CD4-positive, alpha-beta T cell treated with Interleukin-2 at 100 ng/mL for 4 hours (primary cell): ENCODE results near the gene CTNNA2.

Experiments used
- DNase-seq: peaks from one replicate; pipeline ENCODE4 v3.0.0-alpha.2; 2020; ENCODE audit warnings: low spot score

CTNNA2 gene

GRCh38 chr2:80496346-80496745 lies 983.5 kb downstream of the CTNNA2 start:
- DNase-seq = no peak

GRCh38 chr2:80496775-80497174 lies 983.9 kb downstream of the CTNNA2 start:
- no peak for DNase-seq

DNA sequence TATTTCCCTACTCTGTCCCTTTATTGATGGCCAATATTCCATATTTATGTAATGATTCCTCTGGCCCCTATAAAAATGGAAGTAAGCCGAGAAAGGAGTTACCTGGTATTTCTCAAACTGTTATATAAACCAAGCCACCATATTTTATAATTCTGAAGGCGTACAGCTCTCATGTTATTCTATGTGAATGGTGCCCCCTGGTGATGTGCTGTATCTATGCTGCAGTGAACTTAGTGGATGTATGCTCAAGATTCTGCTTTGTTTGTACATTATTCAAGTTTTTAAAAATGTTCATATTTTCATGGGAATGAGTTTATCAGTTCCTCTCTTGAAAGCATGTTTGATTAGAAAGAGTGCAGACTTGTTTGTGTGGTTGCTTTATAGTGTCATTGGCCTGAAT lies 986.2 kb downstream of the CTNNA2 start:
- no peak for DNase-seq

- DNase-seq = no peak
Observed at GRCh38 chr2:80501874-80502624, 989.2 kb downstream of the CTNNA2 start.

DNA sequence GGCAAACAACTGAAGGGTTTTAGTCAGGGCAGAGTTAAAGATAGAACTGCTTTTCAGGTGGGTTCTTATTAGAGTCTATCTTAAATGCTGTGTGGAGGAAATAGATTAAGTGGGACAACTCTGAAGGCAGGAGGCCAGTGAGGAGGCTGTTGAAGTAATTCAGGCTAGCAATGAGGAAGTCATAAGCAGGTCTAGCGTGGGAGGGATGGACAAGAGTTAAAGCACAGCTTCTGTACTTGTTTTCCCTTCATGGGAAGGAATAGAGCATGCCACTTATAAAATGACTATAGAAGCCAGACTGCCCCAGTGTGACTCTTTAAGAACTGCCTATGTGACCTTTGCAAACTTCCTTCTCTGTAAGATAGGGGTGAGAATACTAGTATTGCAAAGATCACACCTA lies 993.7 kb downstream of the CTNNA2 start:
- DNase-seq = no peak

GRCh38 chr2:80510716-80511115 lies 997.9 kb downstream of the CTNNA2 start:
- DNase-seq = no peak

DNA sequence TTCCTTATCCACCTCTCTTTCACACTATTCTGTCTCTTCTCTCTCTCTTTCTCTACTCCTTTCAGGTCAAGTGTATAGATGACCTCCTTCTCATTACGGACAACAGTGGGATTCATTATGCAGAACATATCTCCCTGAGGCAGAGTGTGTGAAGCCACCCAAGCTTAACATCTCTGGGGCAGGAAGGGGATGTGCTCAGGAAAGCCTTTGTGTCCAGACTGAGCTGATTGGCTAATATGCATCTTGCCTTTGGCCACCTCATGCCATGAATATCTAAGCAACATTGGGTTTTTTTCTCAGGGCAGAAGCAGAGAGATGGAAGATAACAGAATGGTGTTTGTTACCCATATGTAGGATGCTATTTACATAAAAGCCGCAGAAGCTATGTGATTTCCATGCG lies 1003.1 kb downstream of the CTNNA2 start:
- DNase-seq = no peak

GRCh38 chr2:80517316-80517715 lies 1004.5 kb downstream of the CTNNA2 start:
- no peak for DNase-seq

DNA sequence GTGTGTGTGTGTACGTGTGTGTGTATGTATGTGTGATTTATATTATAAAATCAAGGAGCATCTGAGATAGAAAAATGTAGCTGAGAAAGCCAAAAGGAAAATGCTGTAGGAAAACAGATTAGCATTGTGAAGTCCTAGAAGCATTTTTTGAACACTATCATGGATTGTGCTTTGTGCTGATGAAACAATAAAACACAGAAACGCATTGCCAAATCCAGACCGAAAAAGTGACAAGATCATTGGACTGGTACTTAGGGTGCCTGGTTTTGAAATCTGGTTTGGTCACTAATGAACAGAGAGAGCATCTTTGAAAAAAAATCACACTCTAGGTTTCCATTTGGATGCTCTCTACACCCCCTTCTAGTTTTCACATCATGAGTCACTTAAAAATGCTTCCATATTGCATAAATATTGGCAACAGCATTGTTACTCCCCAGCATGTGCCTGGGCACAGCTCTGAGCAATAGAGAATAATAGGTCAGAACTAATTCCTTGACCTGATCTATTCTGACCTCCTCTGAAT lies 1006.3 kb downstream of the CTNNA2 start:
- no peak for DNase-seq

DNA sequence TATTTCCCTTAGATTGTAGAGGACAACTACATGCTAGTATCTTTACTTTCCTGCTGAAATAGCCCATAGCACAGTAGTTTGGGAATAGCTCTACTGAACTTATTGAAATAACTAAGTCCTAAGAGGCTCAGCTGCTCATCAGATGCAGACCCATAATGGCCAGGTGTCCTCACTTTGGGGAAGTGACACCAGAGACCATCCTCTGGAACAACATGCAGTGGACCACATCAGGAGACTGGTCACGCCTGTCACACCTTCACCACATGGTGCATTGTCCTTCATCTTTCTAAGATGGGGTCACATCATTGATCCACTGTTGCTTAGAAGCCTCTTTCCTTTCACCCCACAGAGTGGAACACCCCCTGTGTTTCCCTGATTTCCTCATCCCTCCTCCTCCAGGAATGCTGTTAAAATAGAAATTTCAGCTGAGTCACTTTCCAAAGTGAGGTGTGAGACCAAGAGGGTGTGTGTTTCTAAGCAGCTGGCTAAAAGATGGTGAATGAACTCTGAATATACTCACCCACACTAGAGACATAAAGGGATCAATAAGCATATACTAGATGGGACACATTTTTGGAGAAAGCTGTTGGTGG lies 1006.9 kb downstream of the CTNNA2 start:
- DNase-seq = no peak

- DNase-seq = no peak
Observed at GRCh38 chr2:80525152-80525551, 1012.3 kb downstream of the CTNNA2 start.

DNA sequence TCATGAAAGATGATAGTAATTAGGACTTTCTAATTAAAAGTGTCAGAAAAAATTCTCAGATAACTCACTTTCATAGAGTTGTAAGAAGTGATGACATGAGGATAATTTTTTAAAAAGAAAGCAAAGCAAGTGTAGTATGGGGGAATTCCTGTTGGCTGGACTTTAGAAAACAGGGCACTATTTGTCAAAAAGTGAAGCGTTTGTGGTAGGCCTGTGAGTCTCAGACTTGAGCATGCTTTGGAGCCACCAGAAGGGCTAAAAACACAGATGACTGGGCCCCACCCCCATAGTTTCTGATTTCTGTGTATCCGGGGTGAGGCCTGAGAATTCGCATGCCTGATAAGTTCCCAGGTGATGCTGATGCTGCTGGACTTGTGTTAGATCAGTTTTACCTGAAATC lies 1014.3 kb downstream of the CTNNA2 start:
- no peak for DNase-seq

DNA sequence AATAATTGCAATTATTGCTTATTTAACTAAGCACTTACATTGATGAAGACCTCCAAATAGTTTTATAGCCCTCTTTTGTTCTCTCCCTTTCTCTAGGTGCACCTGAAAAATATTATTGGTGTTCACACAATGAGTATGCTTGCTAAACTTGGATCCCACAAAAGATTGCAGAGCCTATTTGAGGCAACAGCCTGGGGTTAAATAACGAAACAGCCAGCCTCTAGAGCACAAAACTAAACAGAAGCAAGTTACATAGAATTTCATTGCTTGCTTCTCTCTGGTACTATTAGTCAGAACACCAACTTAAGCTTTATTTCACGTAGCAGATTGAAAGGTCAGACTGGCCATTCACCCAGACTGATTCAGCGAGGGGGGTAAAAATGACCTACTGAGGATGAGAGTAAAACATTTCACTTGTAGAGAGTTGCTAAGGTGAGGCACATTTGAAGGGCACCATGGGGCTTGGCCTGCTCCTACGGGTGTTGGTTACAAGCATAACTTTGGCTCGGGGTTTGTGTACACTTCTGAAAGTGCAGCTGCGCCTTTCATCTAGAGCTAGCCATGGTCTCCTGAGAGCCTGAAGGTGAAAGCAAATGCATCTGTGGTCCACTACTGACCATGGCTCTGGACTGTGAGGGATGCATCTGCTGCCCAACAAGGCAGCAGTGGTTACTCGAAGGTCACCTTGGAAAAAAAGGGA lies 1016.8 kb downstream of the CTNNA2 start:
- no peak for DNase-seq

DNA sequence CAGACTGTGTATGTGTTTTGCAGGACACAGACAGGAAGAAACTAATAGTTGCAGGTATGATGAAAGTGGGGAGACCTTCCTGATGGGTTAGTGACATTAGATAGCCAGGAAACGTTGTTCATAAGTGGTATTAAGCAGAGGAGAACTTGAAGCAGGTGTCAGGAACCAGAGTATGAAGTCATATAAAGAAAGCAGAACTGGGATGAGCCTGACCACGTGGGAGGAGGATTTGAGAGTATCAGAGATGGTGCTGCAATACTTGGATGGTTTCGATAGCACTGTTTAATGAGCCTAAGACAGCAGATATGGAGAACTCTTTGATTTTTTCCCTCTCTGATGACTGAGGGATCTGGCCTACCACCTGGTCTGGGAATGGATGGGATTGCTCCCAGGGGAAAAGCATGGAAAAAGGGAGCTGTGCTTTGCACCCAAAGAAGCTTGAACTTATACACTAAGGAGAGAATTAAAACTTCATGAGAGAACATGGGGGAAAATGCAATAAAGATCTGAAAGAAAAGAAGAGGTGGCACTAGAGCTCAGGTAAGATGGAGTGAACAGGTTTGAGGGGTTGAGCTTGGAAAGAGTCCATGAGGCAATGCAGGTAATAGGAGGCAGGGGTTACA lies 1017.7 kb downstream of the CTNNA2 start:
- no peak for DNase-seq

DNA sequence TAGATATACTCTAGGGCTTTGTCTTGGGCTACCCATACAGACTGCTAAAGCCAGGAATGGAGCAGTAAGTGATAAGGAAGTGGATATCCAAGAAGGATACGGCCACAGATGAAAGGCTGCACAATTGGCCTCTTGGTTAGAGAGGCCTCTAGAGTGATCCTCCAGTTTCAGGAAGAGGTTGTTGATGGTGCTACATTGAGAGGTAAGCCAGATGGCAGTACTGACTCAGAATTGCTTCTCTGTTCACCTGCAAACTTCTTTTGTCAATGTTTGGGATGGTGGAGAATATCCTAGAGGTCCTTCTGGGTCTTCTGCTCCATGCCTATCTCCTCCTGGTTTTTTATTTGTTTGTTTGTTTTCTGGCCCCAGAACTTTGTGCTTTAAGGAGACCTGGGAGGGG lies 1018.5 kb downstream of the CTNNA2 start:
- DNase-seq = no peak

- DNase-seq = no peak
Observed at GRCh38 chr2:80545420-80546210, 1032.8 kb downstream of the CTNNA2 start.

DNA sequence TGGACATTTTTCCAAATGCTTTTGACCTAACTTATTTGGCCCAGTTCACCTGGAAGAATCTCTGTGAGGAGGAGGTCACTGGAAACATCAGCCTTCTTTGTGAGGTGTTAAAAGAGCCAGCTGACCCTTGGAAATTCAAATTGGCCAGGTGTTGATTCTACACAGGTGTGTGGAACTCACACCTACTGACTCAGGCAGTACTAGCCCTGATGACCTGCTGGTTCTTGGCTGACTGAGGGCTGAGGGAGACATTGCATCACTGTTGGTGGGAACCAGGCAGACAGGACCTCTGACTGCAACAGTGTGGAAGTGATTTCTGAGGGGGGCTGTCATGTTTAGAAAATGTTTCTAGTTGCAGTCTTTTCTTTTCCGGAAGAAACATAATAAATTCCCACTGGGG lies 1033.9 kb downstream of the CTNNA2 start:
- no peak for DNase-seq

GRCh38 chr2:80547344-80547743 lies 1034.5 kb downstream of the CTNNA2 start:
- DNase-seq = no peak

DNA sequence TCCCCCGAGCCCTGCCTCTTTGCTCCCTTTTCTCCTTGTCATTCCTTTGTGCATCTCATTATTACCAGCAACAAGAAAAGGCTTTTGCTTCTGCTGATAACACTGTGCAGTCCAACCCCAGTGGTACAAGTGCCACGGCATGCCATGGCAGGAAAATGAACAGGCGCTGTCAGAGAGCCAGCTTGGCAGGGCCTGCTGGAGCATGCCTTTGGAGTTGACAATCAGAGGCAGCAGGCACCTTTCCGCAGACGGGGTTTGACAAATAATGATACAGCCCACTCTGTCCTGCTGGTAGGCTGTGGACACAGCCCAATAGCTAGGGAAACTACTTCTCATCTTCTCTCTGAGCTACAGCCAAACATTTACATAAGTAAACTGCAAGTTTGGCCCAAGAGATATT lies 1035.6 kb downstream of the CTNNA2 start:
- DNase-seq = no peak

- no peak for DNase-seq
Observed at GRCh38 chr2:80549901-80550300, 1037.0 kb downstream of the CTNNA2 start.

DNA sequence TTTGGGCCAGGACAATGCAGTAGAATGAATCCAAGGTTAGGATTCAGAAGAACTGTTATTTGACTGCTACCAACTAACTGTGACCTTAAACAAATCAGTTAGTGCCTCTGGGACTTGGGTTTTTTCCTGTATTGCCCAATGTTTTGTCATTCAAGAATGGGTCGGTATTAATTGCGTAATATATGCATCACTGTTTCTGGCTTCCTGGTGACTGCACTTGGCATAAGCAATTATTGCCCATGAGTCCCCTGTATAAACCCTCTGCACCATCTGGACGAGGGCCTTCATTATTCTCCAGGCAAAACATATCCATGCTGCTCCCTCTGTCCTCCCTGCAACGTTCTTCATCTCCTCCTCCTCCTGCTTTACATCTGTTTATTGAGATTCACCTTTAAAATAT lies 1047.5 kb downstream of the CTNNA2 start:
- DNase-seq = no peak

DNA sequence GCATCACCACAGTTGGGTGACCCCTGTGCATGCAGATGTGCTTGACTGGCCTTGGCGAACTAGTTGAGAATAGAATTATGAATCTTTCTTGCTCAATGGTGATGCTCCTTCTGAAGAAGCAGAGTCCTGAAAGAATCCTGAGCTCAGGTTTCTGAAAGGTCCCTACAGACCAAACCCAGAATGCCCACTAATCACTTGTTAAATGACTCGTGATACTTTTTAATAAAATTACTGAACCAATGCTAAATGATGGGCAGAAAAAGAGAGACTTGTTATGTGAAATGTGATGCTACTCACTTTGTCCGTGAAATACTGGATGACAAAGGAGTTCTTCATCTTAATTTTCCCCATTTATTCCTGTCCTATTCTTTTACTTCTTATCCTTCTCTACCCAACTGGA lies 1055.2 kb downstream of the CTNNA2 start:
- DNase-seq = no peak
